ENCODE data around the gene C1QBP.
A peak's percentile ranks its signal among the peaks of the same experiment; 100 is the strongest.
"Not testable (repeated sequence)": the region's sequence is repeated elsewhere in the genome, so short reads cannot be mapped to it uniquely, and the experiment has no call there.

The C1QBP gene

DNA sequence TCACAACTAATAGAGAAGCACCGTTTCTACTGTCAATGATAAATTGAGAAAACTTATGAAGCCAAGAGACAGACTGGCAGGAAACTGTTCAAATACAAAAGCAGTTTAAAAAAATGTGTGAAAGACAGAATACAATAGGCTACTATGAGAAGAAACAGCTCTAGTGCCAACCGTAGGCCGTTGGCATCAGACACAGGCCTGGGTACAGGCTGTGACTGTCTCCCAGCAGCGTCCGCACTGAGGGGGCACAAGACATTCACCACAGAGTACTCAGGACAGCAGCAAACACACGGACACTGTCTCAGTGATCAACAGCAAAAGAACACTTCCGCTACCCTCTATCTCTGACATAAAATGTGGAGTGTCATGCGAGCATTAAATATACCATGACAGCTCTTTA, 7.8 kb upstream of the C1QBP start:
- no peaks in the 10 kb centered on the region for H3K9me3 Mint-ChIP-seq
- H3K27ac Mint-ChIP-seq: no peak overlapping the region
- peaks cover 21% of the 10 kb centered on the region for H3K36me3 Mint-ChIP-seq

DNA sequence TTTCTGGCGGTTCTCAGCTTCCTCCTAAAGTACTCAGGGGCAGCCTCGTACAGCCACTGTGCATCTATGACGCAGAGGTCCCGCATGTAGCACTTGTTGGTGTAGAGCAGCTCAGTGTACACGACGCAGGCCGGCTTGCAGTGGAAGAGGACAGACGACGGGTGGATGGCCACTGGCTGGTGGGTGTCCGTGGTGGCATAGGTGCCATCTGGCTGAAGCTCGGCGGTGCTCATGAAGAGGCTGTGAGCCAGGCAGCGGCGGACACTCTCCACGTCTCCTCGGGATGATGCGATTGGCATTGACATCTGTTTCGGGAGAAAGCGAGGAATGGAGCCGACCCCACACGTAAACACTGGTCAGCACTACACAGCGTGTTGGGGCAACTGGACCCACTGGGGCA, 5.3 kb upstream of the C1QBP start:
- peaks cover 6% of the 10 kb centered on the region for H3K4me1 Mint-ChIP-seq
- peaks cover 18% of the 10 kb centered on the region for H3K36me3 Mint-ChIP-seq
- H3K9me3 Mint-ChIP-seq: no peaks in the 10 kb centered on the region
- H3K27ac Mint-ChIP-seq: no peak overlapping the region
- no peaks in the 10 kb centered on the region for H3K27me3 Mint-ChIP-seq
- ATAC-seq (ENCODE audit: low read depth) (no peak), DNase-seq (ENCODE audit: low spot score in 2 of 2) (no peak)
- H3K4me3 Mint-ChIP-seq: no peak overlapping the region

More for the DNA sequence above, 7.8 kb upstream of the C1QBP start:
- no peaks in the 10 kb centered on the region for H3K27me3 Mint-ChIP-seq
- ATAC-seq (ENCODE audit: low read depth) (no peak), DNase-seq (ENCODE audit: low spot score in 2 of 2) (no peak)
- H3K4me1 Mint-ChIP-seq: no peaks in the 10 kb centered on the region
- H3K4me3 Mint-ChIP-seq: no peak overlapping the region

DNA sequence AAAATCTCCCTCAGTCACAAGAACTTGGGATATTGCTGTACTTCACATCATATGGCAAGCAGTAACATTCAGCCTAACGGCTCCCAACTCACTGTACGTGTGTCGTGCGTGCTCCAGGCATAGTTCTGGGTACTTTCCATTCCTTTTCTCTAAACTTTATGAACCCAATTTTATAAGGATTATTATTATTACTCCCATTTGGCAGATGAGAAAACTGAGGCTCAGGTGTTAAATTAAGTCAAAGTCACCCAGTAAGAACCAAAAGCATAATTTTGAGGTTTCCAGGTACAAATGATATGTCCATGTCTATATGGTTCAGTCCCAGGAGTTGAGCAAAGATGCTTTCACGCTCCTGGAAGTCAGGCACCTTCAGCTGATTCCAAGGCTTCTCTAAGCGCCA, 4.8 kb upstream of the C1QBP start:
- H3K27me3 Mint-ChIP-seq: no peaks in the 10 kb centered on the region
- DNase-seq (ENCODE audit: low spot score in 2 of 2): no peak
- peaks cover 16% of the 10 kb centered on the region for H3K36me3 Mint-ChIP-seq
- ATAC-seq (ENCODE audit: low read depth): no peak
- peaks cover 7% of the 10 kb centered on the region for H3K4me1 Mint-ChIP-seq
- H3K27ac Mint-ChIP-seq: no peak overlapping the region
- H3K4me3 Mint-ChIP-seq: no peak overlapping the region
- no peaks in the 10 kb centered on the region for H3K9me3 Mint-ChIP-seq

DNA sequence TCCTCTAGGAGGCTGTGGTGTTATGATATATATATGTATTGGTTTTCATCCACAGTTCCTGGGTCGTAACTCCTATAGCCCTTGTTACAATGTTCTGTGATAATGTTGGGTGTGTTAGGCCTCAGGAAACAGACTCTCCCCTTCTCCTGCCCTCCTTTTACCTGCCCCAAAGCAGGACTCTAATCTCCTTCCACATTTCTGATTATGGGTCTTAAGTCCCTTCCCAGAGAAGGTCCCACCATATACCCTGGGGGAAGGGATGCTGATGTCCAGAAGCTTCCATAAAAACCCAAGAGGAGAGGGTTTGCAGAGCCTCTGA, 450 bp upstream of the C1QBP start:
- Mint-ChIP-seq H3K36me3 (peaks cover 8% of the 10 kb centered on the region), H3K4me3 (peak overlapping the region; percentile 82), H3K27ac (peak overlapping the region; percentile 94), H3K27me3 (no peaks in the 10 kb centered on the region), H3K9me3 (no peaks in the 10 kb centered on the region), H3K4me1 (peaks cover 22% of the 10 kb centered on the region)
- DNase-seq (ENCODE audit: low spot score in 2 of 2) (no peak), ATAC-seq (ENCODE audit: low read depth) (no peak)

DNA sequence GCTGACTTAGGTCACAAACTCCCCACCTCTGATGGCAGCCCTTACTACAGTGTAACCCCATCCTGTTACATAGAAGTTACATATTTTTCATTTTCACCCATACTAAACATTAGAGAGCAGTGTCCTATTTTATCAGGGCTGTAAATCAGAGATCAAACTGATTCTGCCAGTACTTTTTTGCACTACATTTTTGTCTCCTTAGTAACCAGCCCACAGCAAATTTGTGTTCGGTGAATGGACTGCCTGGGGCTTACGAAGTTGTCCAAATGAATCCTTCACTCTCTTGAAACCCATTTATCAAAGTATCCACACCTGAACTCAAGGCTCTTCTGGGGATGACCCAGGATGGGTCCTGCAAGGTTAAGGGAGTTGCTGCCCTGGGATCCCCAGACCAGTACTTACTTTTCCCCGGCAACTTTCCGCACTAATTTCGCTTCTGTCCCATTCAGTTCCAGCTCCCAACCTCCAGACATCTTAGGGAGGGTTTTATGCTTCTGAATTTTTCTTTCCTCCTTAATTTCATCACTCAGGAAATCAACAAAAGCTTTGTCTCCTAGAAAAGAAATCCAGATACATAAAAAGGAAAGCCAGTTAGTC, 1.1 kb downstream of the C1QBP start:
- Mint-ChIP-seq H3K27me3 (no peaks in the 10 kb centered on the region), H3K4me3 (peak overlapping the region; percentile 82), H3K36me3 (peaks cover 10% of the 10 kb centered on the region), H3K4me1 (peaks cover 25% of the 10 kb centered on the region), H3K27ac (peak overlapping the region; percentile 82), H3K9me3 (no peaks in the 10 kb centered on the region)
- DNase-seq (ENCODE audit: low spot score in 2 of 2): no peak
- no peak for ATAC-seq (ENCODE audit: low read depth)

DNA sequence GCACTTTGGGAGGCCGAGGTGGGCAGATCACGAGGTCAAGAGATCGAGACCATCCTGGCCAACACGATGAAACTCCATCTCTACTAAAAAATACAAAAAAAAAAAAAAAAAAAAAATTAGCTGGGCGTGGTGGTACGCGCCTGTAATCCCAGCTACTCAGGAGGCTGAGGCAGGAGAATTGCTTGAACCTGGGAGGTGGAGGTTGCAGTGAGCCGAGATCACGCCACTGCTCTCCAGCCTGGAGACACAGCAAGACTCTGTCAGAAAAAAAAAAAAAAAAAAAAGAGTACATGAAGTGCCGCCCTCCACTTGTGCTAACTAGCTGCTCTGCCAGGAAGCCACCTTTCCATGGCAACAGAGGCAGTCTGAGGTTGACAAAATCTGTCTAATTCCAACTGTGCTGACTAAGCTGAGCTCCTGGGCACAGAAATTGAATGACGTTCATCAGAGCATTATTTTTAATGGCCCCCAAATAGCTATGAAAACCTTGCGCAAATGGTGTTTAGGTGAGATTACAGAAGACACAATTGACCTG, 3.1 kb downstream of the C1QBP start:
- H3K27ac Mint-ChIP-seq; H3K9me3 Mint-ChIP-seq; H3K27me3 Mint-ChIP-seq; H3K4me3 Mint-ChIP-seq; DNase-seq (ENCODE audit: low spot score in 2 of 2); ATAC-seq (ENCODE audit: low read depth): not testable (repeated sequence)
- Mint-ChIP-seq H3K36me3 (peaks cover 14% of the 10 kb centered on the region), H3K4me1 (peaks cover 26% of the 10 kb centered on the region)

DNA sequence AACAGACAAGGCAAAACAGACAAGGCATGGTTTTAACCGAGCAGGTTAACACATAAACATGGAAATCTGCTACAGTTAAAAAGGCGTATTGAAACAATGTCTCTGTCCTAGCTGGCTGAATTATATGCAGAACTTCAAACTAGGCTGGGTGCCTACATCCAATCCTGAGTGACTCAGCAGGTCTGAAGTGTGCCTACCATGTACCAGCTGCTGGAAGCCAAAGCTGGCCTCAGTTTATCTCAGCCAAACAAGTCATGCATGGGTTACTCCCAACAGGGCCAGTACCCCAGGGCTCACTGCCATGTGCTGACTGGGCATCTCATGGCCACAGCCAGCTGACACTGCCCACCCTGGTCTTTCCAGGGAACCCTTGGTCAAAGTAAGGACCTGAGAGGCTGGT, 4.0 kb downstream of the C1QBP start:
- no peaks in the 10 kb centered on the region for H3K9me3 Mint-ChIP-seq
- DNase-seq (ENCODE audit: low spot score in 2 of 2): no peak
- no peak overlapping the region for H3K27ac Mint-ChIP-seq
- no peak for ATAC-seq (ENCODE audit: low read depth)
- peaks cover 27% of the 10 kb centered on the region for H3K4me1 Mint-ChIP-seq
- peaks cover 18% of the 10 kb centered on the region for H3K36me3 Mint-ChIP-seq
- H3K27me3 Mint-ChIP-seq: no peaks in the 10 kb centered on the region
- no peak overlapping the region for H3K4me3 Mint-ChIP-seq

DNA sequence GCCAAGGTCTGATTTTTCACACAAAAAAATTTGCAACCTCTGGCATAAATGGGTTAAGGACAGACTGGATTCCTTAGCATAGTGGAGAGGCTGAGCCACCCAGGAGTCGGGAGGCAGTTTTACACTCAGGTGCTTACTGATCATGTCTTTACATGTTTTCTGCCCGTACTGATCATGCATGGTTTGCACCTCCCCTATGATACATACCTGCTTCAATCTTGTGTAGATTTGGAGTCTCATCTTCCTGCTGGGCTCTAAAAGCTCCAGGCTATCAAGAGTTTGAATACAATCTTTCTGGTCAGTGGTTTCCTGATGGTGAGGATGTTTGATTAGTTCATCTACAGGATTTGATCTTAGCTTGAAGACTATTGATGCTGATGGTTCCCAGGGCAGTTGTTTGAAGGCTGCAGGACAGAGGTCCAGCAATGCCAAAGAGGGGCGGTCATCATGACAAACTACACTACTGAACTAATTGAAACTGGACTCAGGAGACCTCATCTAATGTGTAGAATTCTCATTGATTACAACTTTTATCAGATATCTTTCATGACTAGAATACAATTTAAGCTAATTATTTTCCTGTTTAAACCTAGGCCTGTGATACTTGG, 6.9 kb downstream of the C1QBP start:
- Mint-ChIP-seq H3K4me1 (peaks cover 17% of the 10 kb centered on the region), H3K36me3 (peaks cover 26% of the 10 kb centered on the region), H3K27me3 (no peaks in the 10 kb centered on the region), H3K27ac (peak overlapping the region; percentile 31), H3K4me3 (no peak overlapping the region), H3K9me3 (no peaks in the 10 kb centered on the region)
- no peak for ATAC-seq (ENCODE audit: low read depth)
- DNase-seq (ENCODE audit: low spot score in 2 of 2): no peak

DNA sequence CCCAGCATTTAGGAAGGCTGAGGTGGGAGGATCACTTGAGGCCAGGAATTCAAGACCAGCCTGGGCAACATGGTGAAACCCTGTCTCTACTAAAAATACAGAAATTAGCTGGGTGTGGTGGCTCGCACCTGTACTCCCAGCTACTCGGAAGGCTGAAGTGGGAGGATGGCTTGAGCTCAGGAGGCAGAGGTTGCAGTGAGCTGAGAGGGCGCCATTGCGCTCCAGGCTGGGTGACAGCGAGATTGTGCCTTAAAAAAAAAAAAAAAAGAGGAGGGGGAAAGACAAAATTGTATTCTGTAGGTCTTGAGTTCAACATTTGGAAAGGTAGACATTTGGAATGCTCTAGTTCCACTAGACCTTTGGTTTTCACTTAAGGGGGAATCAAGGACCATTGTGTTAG, 7.7 kb downstream of the C1QBP start:
- not testable (repeated sequence) for H3K4me3 Mint-ChIP-seq; ATAC-seq (ENCODE audit: low read depth); H3K9me3 Mint-ChIP-seq; DNase-seq (ENCODE audit: low spot score in 2 of 2); H3K27me3 Mint-ChIP-seq
- H3K4me1 Mint-ChIP-seq: peaks cover 13% of the 10 kb centered on the region
- peak overlapping the region; percentile 73 for H3K27ac Mint-ChIP-seq
- H3K36me3 Mint-ChIP-seq: peaks cover 24% of the 10 kb centered on the region

DNA sequence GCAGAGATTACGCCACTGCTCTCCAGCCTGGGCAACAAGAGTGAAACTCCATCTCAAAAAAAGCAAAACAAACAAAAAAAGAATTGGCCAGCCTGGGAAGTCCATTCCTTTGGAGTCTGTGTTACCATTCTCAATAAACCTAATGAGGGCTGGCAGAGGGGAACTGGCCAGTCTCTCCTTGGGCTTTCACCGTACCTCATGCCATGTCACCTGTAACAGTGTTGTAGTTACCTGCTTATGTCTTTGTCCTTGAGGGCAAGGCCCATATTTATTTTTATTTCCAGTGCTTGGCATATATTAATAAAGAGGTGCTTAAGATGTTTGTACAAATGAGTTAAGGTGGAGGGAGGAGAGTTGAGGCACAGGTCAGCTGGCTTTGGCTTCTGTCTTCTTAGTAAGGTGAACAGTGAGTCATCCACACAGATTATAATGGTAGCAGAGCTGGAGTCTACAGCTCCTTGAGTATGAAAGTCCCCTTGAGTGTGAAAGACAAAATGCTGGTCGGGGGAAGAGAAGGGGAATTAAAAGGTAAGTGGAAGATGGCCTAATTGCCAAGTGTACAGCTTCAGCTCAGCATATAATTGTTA, 8.4 kb downstream of the C1QBP start:
- Mint-ChIP-seq H3K4me1 (peaks cover 11% of the 10 kb centered on the region), H3K36me3 (peaks cover 30% of the 10 kb centered on the region), H3K4me3 (no peak overlapping the region), H3K9me3 (no peaks in the 10 kb centered on the region), H3K27me3 (no peaks in the 10 kb centered on the region), H3K27ac (peak overlapping the region; percentile 73)
- ATAC-seq (ENCODE audit: low read depth) (no peak), DNase-seq (ENCODE audit: low spot score in 2 of 2) (no peak)

DNA sequence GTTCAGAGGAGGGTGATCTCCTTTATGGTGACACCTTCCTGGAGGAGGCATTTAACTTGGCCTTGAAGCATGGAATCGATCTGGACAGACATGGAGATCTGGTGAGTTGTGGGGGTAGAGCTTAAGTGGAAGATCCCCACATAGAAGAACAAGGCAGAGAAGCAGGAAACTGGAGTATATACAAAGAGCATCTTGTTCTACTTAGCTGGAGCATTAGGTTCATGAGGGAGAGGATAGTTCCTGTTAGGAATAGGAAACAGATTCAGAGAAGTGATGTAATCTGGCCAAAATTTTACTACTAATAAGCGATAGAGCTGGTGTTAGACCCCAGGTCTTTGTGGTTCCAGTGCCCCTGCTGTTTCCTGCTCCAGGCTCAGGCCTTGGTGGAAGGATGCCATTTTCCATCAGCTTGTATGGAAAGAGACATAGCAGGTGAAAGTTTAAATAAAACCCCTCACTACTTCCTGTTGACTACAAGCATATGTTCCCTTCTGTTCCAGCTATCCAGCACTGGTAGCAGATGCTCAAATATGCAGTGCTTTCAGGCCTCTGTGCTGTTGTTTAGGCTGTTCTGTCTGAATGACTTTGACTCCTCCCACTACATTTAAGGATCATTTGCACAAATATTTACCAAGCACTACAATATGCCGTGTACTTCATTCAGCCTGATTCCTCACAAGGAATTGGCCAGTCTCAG, 9.6 kb downstream of the C1QBP start:
- Mint-ChIP-seq H3K4me3 (no peak overlapping the region), H3K9me3 (no peaks in the 10 kb centered on the region), H3K36me3 (peaks cover 30% of the 10 kb centered on the region), H3K27me3 (no peaks in the 10 kb centered on the region), H3K4me1 (peaks cover 11% of the 10 kb centered on the region), H3K27ac (peak overlapping the region; percentile 53)
- ATAC-seq (ENCODE audit: low read depth) (no peak), DNase-seq (ENCODE audit: low spot score in 2 of 2) (no peak)

DNA sequence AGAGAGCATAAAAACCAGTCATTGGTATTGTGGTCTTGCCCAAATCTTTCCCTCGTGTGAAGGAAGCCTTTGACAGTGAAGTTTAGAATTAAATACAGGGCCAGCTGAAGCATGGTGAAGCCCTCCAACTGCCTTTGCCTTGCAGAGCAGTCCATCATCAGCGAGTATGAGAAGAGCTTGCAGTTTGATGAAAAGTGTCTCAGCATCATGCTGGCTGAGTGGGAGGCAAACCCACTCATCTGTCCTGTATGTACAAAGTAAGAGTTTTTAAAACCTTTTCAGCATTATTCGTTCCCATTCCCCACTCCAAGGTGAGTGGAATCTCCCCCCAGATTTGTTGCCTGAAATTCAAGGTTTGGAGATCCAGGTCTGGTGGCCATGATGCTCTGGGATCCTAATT, 13.1 kb downstream of the C1QBP start:
- DNase-seq (ENCODE audit: low spot score in 2 of 2) (no peak), ATAC-seq (ENCODE audit: low read depth) (no peak)
- no peak overlapping the region for H3K4me3 Mint-ChIP-seq
- H3K27me3 Mint-ChIP-seq: no peaks in the 10 kb centered on the region
- H3K9me3 Mint-ChIP-seq: no peaks in the 10 kb centered on the region
- H3K4me1 Mint-ChIP-seq: peaks cover 20% of the 10 kb centered on the region
- peaks cover 25% of the 10 kb centered on the region for H3K36me3 Mint-ChIP-seq
- no peak overlapping the region for H3K27ac Mint-ChIP-seq

DNA sequence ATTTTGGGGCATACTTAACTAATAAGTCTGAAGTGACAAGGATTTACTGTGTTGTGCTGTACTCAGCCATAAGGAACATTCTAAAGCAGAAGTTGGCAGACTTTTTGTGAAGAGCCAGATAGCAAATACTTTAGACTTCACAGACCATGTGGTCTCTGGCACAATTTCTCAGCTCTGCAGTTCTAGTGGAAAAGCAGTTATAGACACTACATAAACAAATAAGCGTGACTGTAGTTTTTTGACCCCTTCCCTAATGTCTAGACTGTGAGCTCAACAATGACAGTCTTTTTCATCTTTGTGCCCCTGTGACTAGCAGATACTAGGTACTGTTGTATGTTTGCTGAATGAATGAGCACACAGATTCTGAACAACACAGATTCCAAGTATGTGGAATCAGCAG, 14.0 kb downstream of the C1QBP start:
- H3K27ac Mint-ChIP-seq: no peak overlapping the region
- no peak overlapping the region for H3K4me3 Mint-ChIP-seq
- no peak for ATAC-seq (ENCODE audit: low read depth)
- H3K36me3 Mint-ChIP-seq: peaks cover 22% of the 10 kb centered on the region
- H3K4me1 Mint-ChIP-seq: peaks cover 23% of the 10 kb centered on the region
- H3K9me3 Mint-ChIP-seq: no peaks in the 10 kb centered on the region
- no peaks in the 10 kb centered on the region for H3K27me3 Mint-ChIP-seq
- DNase-seq (ENCODE audit: low spot score in 2 of 2): no peak

DNA sequence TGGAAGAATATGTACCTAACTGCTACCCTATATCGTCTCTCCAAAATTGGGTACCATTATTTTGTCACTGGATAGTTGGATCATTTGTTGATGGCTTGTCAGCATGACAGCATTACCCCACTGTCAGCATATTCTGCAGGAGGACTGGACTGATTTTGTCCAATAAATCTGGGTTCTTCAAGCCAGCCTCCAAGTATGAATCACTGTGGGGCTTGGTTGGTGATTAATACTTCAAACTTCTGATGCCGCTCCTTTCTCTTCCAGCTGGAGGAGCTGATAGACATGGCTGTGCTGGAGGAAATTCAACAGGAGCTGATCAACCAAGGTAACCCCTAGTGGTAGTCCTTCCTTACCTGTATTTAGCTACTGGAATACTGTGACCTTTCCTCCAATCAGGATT, 16.4 kb downstream of the C1QBP start:
- no peak for DNase-seq (ENCODE audit: low spot score in 2 of 2)
- Mint-ChIP-seq H3K36me3 (peaks cover 14% of the 10 kb centered on the region), H3K4me1 (peaks cover 18% of the 10 kb centered on the region), H3K4me3 (no peak overlapping the region), H3K27me3 (no peaks in the 10 kb centered on the region), H3K27ac (peak overlapping the region; percentile 24), H3K9me3 (no peaks in the 10 kb centered on the region)
- no peak for ATAC-seq (ENCODE audit: low read depth)
